Measurements from ENCODE around the gene MBD5.
"Not testable (repeated sequence)": the region's sequence is repeated elsewhere in the genome, so short reads cannot be mapped to it uniquely, and the experiment has no call there.

DNA sequence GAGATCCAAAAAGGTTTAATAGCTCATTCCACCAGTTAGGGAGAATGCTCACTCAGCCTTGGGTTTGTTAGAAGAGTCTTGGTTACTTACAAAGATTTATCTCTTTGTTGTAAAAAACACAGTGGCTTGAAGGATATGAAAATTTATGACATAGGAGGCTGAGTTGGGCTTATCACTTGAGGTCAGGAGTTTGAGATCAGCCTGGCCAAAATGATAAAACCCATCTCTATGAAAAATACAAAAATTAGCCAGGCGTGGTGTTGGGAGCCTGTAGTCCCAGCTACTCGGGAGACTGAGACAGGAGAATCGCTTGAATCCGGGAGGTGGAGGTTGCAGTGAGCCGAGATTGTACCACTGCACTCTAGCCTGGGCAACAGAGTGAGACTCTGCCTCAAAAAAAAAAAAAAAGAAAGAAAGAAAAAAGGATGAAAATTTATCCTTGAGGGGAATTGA is 522.2 kb downstream of the MBD5 start:
- TF ChIP-seq, protein P1, sequence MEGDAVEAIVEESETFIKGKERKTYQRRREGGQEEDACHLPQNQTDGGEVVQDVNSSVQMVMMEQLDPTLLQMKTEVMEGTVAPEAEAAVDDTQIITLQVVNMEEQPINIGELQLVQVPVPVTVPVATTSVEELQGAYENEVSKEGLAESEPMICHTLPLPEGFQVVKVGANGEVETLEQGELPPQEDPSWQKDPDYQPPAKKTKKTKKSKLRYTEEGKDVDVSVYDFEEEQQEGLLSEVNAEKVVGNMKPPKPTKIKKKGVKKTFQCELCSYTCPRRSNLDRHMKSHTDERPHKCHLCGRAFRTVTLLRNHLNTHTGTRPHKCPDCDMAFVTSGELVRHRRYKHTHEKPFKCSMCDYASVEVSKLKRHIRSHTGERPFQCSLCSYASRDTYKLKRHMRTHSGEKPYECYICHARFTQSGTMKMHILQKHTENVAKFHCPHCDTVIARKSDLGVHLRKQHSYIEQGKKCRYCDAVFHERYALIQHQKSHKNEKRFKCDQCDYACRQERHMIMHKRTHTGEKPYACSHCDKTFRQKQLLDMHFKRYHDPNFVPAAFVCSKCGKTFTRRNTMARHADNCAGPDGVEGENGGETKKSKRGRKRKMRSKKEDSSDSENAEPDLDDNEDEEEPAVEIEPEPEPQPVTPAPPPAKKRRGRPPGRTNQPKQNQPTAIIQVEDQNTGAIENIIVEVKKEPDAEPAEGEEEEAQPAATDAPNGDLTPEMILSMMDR (conservative IDR thresholded peaks at IDR 0.05; ENCODE audit: low read depth, low read length), result not testable (repeated sequence)
- not testable (repeated sequence) for TF ChIP-seq EZH2 (IDR thresholded peaks at IDR 0.05; ENCODE audit: low read length, unreplicated experiment)
